ENCODE data around the gene LAX1. TPM values are rescaled to one million over a fixed set of nuclear protein-coding genes. Genes with fewer than 3 reads are reported as not detected.

LAX1 gene
- total RNA-seq, 2 donors from 2014 or later: 0.15 TPM; not detected in 1

DNA sequence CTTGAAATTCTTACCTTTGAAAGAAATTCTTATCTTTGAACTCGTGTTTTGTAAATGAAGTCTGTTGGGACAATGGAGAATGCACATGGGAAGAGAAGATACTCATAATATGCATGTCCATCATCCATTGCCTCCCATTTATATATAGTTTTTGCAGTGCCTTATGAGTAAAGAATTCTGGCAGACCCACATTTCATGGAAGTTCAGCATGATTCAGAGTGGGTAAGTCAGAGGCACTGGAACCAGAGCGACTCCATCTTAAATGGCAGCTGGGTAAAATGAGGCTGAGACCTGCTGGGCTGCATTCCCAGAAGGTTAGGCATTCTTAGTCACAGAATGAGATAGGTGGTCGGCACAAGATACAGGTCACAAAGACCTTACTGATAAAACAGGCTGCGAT is 13.8 kb downstream of the LAX1 start:
- Histone ChIP-seq H3K9me3 (ENCODE audit: control insufficient read depth, low read length) (no peaks in the 10 kb centered on the region), H3K27ac (ENCODE audit: low read depth, low read length) (no peak overlapping the region), H3K9ac (ENCODE audit: extremely low read depth, low read length, poor library complexity, severe bottlenecking) (no peak overlapping the region), H3K4me3 (ENCODE audit: low read length) (no peak overlapping the region), H3K36me3 (ENCODE audit: control insufficient read depth, insufficient read depth, low read length) (no peaks in the 10 kb centered on the region), H3K4me1 (ENCODE audit: control insufficient read depth, insufficient read depth, low read length) (no peaks in the 10 kb centered on the region), H3K27me3 (ENCODE audit: control insufficient read depth, insufficient read depth, low read length, poor library complexity, severe bottlenecking) (no peaks in the 10 kb centered on the region)
- no peak for DNase-seq
- Mint-ChIP-seq H3K27me3 (ENCODE audit: insufficient read depth) (no peaks in the 10 kb centered on the region), H3K4me1 (no peaks in the 10 kb centered on the region), H3K4me3 (no peak overlapping the region), H3K27ac (no peak overlapping the region), H3K9me3 (no peaks in the 10 kb centered on the region), H3K36me3 (ENCODE audit: low read depth) (no peaks in the 10 kb centered on the region)
- TF ChIP-seq, protein P1, sequence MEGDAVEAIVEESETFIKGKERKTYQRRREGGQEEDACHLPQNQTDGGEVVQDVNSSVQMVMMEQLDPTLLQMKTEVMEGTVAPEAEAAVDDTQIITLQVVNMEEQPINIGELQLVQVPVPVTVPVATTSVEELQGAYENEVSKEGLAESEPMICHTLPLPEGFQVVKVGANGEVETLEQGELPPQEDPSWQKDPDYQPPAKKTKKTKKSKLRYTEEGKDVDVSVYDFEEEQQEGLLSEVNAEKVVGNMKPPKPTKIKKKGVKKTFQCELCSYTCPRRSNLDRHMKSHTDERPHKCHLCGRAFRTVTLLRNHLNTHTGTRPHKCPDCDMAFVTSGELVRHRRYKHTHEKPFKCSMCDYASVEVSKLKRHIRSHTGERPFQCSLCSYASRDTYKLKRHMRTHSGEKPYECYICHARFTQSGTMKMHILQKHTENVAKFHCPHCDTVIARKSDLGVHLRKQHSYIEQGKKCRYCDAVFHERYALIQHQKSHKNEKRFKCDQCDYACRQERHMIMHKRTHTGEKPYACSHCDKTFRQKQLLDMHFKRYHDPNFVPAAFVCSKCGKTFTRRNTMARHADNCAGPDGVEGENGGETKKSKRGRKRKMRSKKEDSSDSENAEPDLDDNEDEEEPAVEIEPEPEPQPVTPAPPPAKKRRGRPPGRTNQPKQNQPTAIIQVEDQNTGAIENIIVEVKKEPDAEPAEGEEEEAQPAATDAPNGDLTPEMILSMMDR (conservative IDR thresholded peaks at IDR 0.05): no peak
- WGBS, 2 experiments (ENCODE audit: insufficient coverage in 1 of 2, insufficient read length in 1 of 2): 93 to 100% methylated on average over 3 to 4 of the region's 4 CpGs

GRCh38 chr1:203781962-203782361 is 17.0 kb downstream of the LAX1 start:
- H3K4me1 Mint-ChIP-seq: no peaks in the 10 kb centered on the region
- Histone ChIP-seq H3K27ac (ENCODE audit: low read depth, low read length) (no peak overlapping the region), H3K36me3 (ENCODE audit: control insufficient read depth, insufficient read depth, low read length) (no peaks in the 10 kb centered on the region), H3K4me1 (ENCODE audit: control insufficient read depth, insufficient read depth, low read length) (no peaks in the 10 kb centered on the region), H3K4me3 (ENCODE audit: low read length) (no peak overlapping the region), H3K27me3 (ENCODE audit: control insufficient read depth, insufficient read depth, low read length, poor library complexity, severe bottlenecking) (no peaks in the 10 kb centered on the region), H3K9ac (ENCODE audit: extremely low read depth, low read length, poor library complexity, severe bottlenecking) (no peak overlapping the region), H3K9me3 (ENCODE audit: control insufficient read depth, low read length) (no peaks in the 10 kb centered on the region)
- H3K9me3 Mint-ChIP-seq: no peaks in the 10 kb centered on the region
- no peaks in the 10 kb centered on the region for H3K27me3 Mint-ChIP-seq (ENCODE audit: insufficient read depth)
- 92 to 95% methylated on average over 4 to 7 of the region's 7 CpGs for WGBS, 2 experiments (ENCODE audit: insufficient coverage in 1 of 2, insufficient read length in 1 of 2)
- DNase-seq: no peak
- peak overlapping the region; percentile 58 for H3K27ac Mint-ChIP-seq
- H3K36me3 Mint-ChIP-seq (ENCODE audit: low read depth): no peaks in the 10 kb centered on the region
- TF ChIP-seq, protein P1 (conservative IDR thresholded peaks at IDR 0.05): no peak
- H3K4me3 Mint-ChIP-seq: no peak overlapping the region

DNA sequence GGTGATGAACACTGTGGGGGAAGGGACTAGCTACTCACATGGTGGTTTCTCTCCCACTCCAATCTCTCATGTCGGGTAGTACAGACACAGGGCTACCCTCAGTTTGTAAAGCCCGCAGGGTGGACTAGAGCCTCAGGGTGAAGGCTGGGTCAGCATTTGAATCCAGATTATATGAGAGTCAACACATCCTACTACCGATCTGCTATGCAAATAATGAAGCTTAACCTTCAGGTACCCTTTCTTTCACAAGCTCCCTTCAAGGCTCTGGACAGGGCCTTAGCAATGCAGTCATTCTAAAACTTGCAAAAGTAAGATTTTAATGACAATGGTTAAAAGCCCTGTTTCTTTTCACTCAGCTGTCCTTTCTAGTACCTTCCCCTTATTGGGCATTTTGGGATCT is 25.0 kb downstream of the LAX1 start:
- Mint-ChIP-seq H3K9me3 (no peaks in the 10 kb centered on the region), H3K36me3 (ENCODE audit: low read depth) (no peaks in the 10 kb centered on the region), H3K4me3 (no peak overlapping the region), H3K27ac (no peak overlapping the region), H3K4me1 (peaks cover 8% of the 10 kb centered on the region), H3K27me3 (ENCODE audit: insufficient read depth) (no peaks in the 10 kb centered on the region)
- Histone ChIP-seq H3K27ac (ENCODE audit: low read depth, low read length) (no peak overlapping the region), H3K36me3 (ENCODE audit: control insufficient read depth, insufficient read depth, low read length) (no peaks in the 10 kb centered on the region), H3K27me3 (ENCODE audit: control insufficient read depth, insufficient read depth, low read length, poor library complexity, severe bottlenecking) (no peaks in the 10 kb centered on the region), H3K9ac (ENCODE audit: extremely low read depth, low read length, poor library complexity, severe bottlenecking) (no peak overlapping the region), H3K4me1 (ENCODE audit: control insufficient read depth, insufficient read depth, low read length) (no peaks in the 10 kb centered on the region), H3K4me3 (ENCODE audit: low read length) (no peak overlapping the region), H3K9me3 (ENCODE audit: control insufficient read depth, low read length) (no peaks in the 10 kb centered on the region)
- TF ChIP-seq, protein P1 (conservative IDR thresholded peaks at IDR 0.05): no peak
- no peak for DNase-seq
- 54 to 74% methylated on average over 3 of the region's 3 CpGs for WGBS, 2 experiments (ENCODE audit: insufficient coverage in 1 of 2, insufficient read length in 1 of 2)

Measured in endodermal cell (in vitro differentiated cells).